Hepatocyte (in vitro differentiated cells): ENCODE measurements around the gene GRIA1. TPM values are rescaled to one million over a fixed set of nuclear protein-coding genes. Genes with fewer than 3 reads are reported as not detected.

Experiments
- DNase-seq: peaks from one replicate; pipeline ENCODE4 v3.0.0-alpha.2; 2016; ENCODE audit warnings: low spot score
- H2AFZ ChIP-seq: fragments of 200-600 bp; sonication (generic); 2 replicates; pipeline ENCODE4 v1.6.0; 2016; ENCODE audit warnings: antibody characterized with exemption, mild to moderate bottlenecking
- H3K27ac ChIP-seq: fragments of 200-600 bp; sonication (generic); 2 replicates; pipeline ENCODE4 v1.5.1; 2016; ENCODE audit warnings: mild to moderate bottlenecking
- H3K27me3 ChIP-seq: fragments of 200-600 bp; sonication (generic); 2 replicates; pipeline ENCODE4 v1.6.1; 2016
- H3K36me3 ChIP-seq: fragments of 200-600 bp; sonication (generic); replicated peaks from 2 replicates; pipeline ENCODE4 v1.5.1; 2016; ENCODE audit warnings: low read depth; ENCODE audit not compliant: insufficient read depth
- H3K4me1 ChIP-seq: fragments of 200-600 bp; sonication (generic); 2 replicates; pipeline ENCODE4 v1.5.1; 2016; ENCODE audit warnings: mild to moderate bottlenecking, moderate library complexity; ENCODE audit not compliant: insufficient read depth
- H3K4me2 ChIP-seq: fragments of 200-600 bp; sonication (generic); 2 replicates; pipeline ENCODE4 v1.6.0; 2016
- H3K4me3 ChIP-seq: fragments of 200-600 bp; sonication (generic); 2 replicates; pipeline ENCODE4 v1.5.1; 2016; ENCODE audit warnings: mild to moderate bottlenecking
- H3K79me2 ChIP-seq: fragments of 200-600 bp; sonication (generic); 2 replicates; pipeline ENCODE4 v1.6.0; 2017; ENCODE audit warnings: mild to moderate bottlenecking
- H3K9me2 ChIP-seq: fragments of 200-600 bp; sonication (generic); replicated peaks from 2 replicates; pipeline ENCODE4 v1.6.0; 2017; ENCODE audit warnings: mild to moderate bottlenecking; ENCODE audit not compliant: insufficient read depth
- H3K9me3 ChIP-seq: fragments of 200-600 bp; sonication (generic); 2 replicates; pipeline ENCODE4 v1.5.1; 2016; ENCODE audit warnings: low read depth, mild to moderate bottlenecking
- H4K20me1 ChIP-seq: fragments of 200-600 bp; sonication (generic); 2 replicates; pipeline ENCODE4 v1.6.0; 2016; ENCODE audit warnings: mild to moderate bottlenecking; ENCODE audit not compliant: insufficient read depth, poor library complexity, severe bottlenecking
- CTCF ChIP-seq: fragments of 200-600 bp; sonication (generic); IDR thresholded peaks from 2 replicates; pipeline ENCODE4 v1.5.1; 2016; ENCODE audit warnings: antibody characterized with exemption, mild to moderate bottlenecking; ENCODE audit not compliant: poor library complexity
- EZH2 ChIP-seq: fragments of 200-600 bp; sonication (generic); IDR thresholded peaks from 2 replicates; pipeline ENCODE4 v1.6.1; 2016; ENCODE audit warnings: antibody characterized with exemption, mild to moderate bottlenecking, borderline replicate concordance
- EZH2phosphoT487 ChIP-seq: fragments of 200-600 bp; sonication (generic); IDR thresholded peaks from one replicate; pipeline ENCODE4 v1.6.1; 2018; ENCODE audit warnings: antibody characterized with exemption, mild to moderate bottlenecking, low read depth, moderate library complexity; ENCODE audit not compliant: unreplicated experiment, severe bottlenecking
- WGBS: methylation state at CpG from one replicate; pipeline ENCODE4 v1.1.6; 2016; ENCODE audit warnings: low lambda C conversion rate; ENCODE audit errors: missing lambda C conversion rate; 5-methylcytosine and 5-hydroxymethylcytosine counted together
- polyA plus RNA-seq: library from polyadenylated mRNA; unstranded; fragments of >200 nt; fragmentation: Nextera tagmentation; extraction: Ambion mirVana; gene quantifications from 2 replicates; pipeline ENCODE4 v1.2.1, GENCODE V29; 2016
- total RNA-seq: library from RNA; depleted of rRNA; stranded (reverse); fragments of >200 nt; gene quantifications from 2 replicates; pipeline ENCODE4 v1.2.3, GENCODE V29; 2014

The GRIA1 gene
- total and polyA plus RNA-seq, 2 experiments from 2014 or later: 0.29 to 0.50 TPM

- H3K9me2 ChIP-seq: no peaks in the 10 kb centered on the region
- H3K4me1 ChIP-seq: no peaks in the 10 kb centered on the region
- WGBS: 59% methylated on average over 3 of the region's 3 CpGs
- H3K4me3 ChIP-seq: no peak overlapping the region
- H3K79me2 ChIP-seq: no peaks in the 10 kb centered on the region
- TF ChIP-seq CTCF (no peak), EZH2 (no peak), EZH2phosphoT487 (no peak)
- DNase-seq: no peak
- H4K20me1 ChIP-seq: no peaks in the 10 kb centered on the region
- H3K36me3 ChIP-seq: no peaks in the 10 kb centered on the region
- no peaks in the 10 kb centered on the region for H3K27me3 ChIP-seq
- H3K9me3 ChIP-seq: no peaks in the 10 kb centered on the region
- no peak overlapping the region for H3K4me2 ChIP-seq
- H2AFZ ChIP-seq: no peak overlapping the region
- H3K27ac ChIP-seq: no peak overlapping the region
Observed at GRCh38 chr5:153558957-153559356, 68.5 kb downstream of the GRIA1 start.

DNA sequence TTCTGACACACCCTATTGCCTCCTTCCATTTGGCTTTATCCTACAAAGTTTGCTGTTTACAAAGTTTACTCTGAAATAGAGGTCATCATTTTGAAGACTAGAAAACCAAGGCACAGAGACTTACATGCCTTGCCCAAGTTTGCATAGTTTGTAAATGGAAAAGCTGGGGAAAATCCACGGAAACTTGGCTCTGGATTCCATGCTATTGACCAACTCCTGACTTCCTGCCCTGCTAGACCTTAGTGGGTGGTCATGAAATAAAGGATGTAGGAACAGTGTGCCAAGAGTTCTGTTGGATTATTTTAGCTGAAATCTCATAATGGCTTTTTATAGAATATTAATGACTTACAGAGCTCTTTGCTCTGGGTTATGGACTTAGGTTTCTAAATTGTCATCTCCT, 69.5 kb downstream of the GRIA1 start:
- Histone ChIP-seq H3K36me3 (no peaks in the 10 kb centered on the region), H3K4me3 (no peak overlapping the region), H3K79me2 (no peaks in the 10 kb centered on the region), H3K27ac (peak overlapping the region; percentile 5), H3K9me2 (no peaks in the 10 kb centered on the region), H3K27me3 (no peaks in the 10 kb centered on the region), H3K4me1 (no peaks in the 10 kb centered on the region), H4K20me1 (no peaks in the 10 kb centered on the region), H2AFZ (no peak overlapping the region), H3K9me3 (no peaks in the 10 kb centered on the region), H3K4me2 (no peak overlapping the region)
- 0% methylated on average over 1 of the region's 1 CpG for WGBS
- TF ChIP-seq EZH2phosphoT487 (no peak), CTCF (no peak), EZH2 (no peak)
- no peak for DNase-seq

DNA sequence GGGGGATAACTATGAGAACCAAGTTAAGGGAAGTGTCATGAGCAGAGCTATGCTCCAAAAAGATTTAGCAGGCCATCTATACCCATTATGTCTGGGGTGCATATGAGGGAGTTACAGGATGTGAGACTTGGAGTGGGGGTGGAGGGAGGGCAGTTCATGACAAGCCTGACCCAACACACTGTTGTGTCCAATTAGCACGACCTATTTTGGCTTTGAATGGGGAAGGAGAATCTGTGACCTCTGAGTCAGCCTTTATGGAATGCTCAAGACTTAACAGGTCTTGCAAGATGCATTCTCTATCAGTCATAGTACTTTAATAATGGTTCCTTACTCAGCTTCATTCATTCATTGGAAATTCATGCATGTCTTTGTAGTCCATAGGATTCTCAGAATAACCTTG, 71.7 kb downstream of the GRIA1 start:
- Histone ChIP-seq H3K9me2 (no peaks in the 10 kb centered on the region), H3K27me3 (no peaks in the 10 kb centered on the region), H3K9me3 (no peaks in the 10 kb centered on the region), H3K4me2 (no peak overlapping the region), H4K20me1 (no peaks in the 10 kb centered on the region), H3K27ac (no peak overlapping the region), H3K4me3 (no peak overlapping the region), H3K36me3 (no peaks in the 10 kb centered on the region), H2AFZ (no peak overlapping the region), H3K79me2 (no peaks in the 10 kb centered on the region), H3K4me1 (no peaks in the 10 kb centered on the region)
- no peak for TF ChIP-seq EZH2
- TF ChIP-seq CTCF: no peak
- TF ChIP-seq EZH2phosphoT487: no peak
- DNase-seq: no peak
- 65% methylated on average over 1 of the region's 1 CpG for WGBS

DNA sequence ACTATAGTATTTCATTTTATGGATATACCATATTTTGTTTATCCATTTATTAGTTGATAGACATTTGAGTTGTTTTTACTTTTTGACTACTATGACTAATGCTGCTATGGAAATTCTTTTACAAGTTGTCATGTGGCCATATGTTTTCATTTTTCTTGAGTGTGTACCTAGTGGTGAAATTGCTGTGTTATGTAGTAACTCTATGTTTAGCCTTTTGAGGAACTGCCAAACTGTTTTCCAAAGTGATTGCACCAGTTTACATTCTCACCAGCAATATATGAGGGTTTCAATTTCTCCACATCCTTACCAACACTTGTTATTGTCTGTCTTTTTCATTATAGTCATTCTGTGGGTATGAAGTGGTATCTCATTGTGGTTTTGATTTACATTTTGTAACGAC, 75.4 kb downstream of the GRIA1 start:
- 86% methylated on average over 1 of the region's 1 CpG for WGBS
- no peak overlapping the region for H2AFZ ChIP-seq
- H4K20me1 ChIP-seq: no peaks in the 10 kb centered on the region
- no peak overlapping the region for H3K4me2 ChIP-seq
- DNase-seq: no peak
- H3K79me2 ChIP-seq: no peaks in the 10 kb centered on the region
- H3K9me2 ChIP-seq: no peaks in the 10 kb centered on the region
- TF ChIP-seq CTCF (no peak), EZH2 (no peak), EZH2phosphoT487 (no peak)
- no peak overlapping the region for H3K4me3 ChIP-seq
- no peaks in the 10 kb centered on the region for H3K27me3 ChIP-seq
- H3K36me3 ChIP-seq: no peaks in the 10 kb centered on the region
- H3K9me3 ChIP-seq: no peaks in the 10 kb centered on the region
- H3K27ac ChIP-seq: no peak overlapping the region
- no peaks in the 10 kb centered on the region for H3K4me1 ChIP-seq
